MCF 10A (cell line): Measurements from ENCODE around the gene ZMAT1. TPM values are rescaled to one million over a fixed set of nuclear protein-coding genes. Genes with fewer than 3 reads are reported as not detected.

Source experiments
- BruUV-seq: library from RNA; stranded (reverse); fragments of 400-500 nt; replicated peaks from 2 replicates; lab custom pipeline; 2021; lab: Mats Ljungman, UMichigan
- CTCF ChIA-PET: fragments of 300-600 bp; sonication (Branson Sonifier 250); formaldehyde crosslinking; extraction: SDS; loops from one replicate; lab custom pipeline; 2021; ENCODE audit warnings: antibody characterized with exemption, inconsistent platforms; lab: Yijun Ruan, JAX
- POLR2A ChIA-PET: fragments of 300-600, 350-650 bp; sonication (Branson Sonifier 250); formaldehyde crosslinking; extraction: SDS; loops from one replicate; lab custom pipeline; 2020; ENCODE audit warnings: antibody characterized with exemption, inconsistent platforms; lab: Yijun Ruan, JAX
- DNase-seq: peaks from one replicate; pipeline ENCODE4 v3.0.0-alpha.2; 2018; ENCODE audit not compliant: unreplicated experiment
- H3K27ac Mint-ChIP-seq: one replicate; pipeline ENCODE4 v1.8.0; 2022; ENCODE audit warnings: mild to moderate bottlenecking, low read depth, mixed read lengths; ENCODE audit not compliant: unreplicated experiment
- H3K27me3 Mint-ChIP-seq: one replicate; pipeline ENCODE4 v1.8.0; 2022; ENCODE audit warnings: mixed read lengths; ENCODE audit not compliant: insufficient read depth, unreplicated experiment
- H3K36me3 Mint-ChIP-seq: one replicate; pipeline ENCODE4 v1.8.0; 2022; ENCODE audit warnings: mild to moderate bottlenecking, moderate library complexity, mixed read lengths; ENCODE audit not compliant: insufficient read depth, unreplicated experiment
- H3K4me1 Mint-ChIP-seq: one replicate; pipeline ENCODE4 v1.8.0; 2022; ENCODE audit warnings: mixed read lengths; ENCODE audit not compliant: insufficient read depth, unreplicated experiment
- H3K4me3 Mint-ChIP-seq: one replicate; pipeline ENCODE4 v1.8.0; 2022; ENCODE audit warnings: mild to moderate bottlenecking, moderate library complexity, mixed read lengths; ENCODE audit not compliant: unreplicated experiment
- H3K9me3 Mint-ChIP-seq: one replicate; pipeline ENCODE4 v1.8.0; 2022; ENCODE audit warnings: mixed read lengths; ENCODE audit not compliant: unreplicated experiment
- intact Hi-C: fragments of 100-400 bp; cut with micrococcal nuclease; formaldehyde crosslinking; loops from 2 replicates; pipeline ENCODE4 v1.14.1; 2022
- total RNA-seq: library from RNA; stranded (reverse); gene quantifications from 2 replicates; pipeline ENCODE4 v1.2.3, GENCODE V29; 2022
- TF ChIP-seq, protein P1 (sequence below): fragments of 200-600 bp; IDR thresholded peaks from one replicate; pipeline ENCODE4 v1.8.0; 2022; ENCODE audit warnings: antibody characterized with exemption, mild to moderate bottlenecking; ENCODE audit not compliant: unreplicated experiment

The ZMAT1 gene
- total RNA-seq, 1 experiment from 2014 or later, result not detected

GRCh38 chrX:101906136-101906796, 25.6 kb downstream of the ZMAT1 start:
- ChIA-PET CTCF (interaction anchor here (0.6 kb wide), 3 partner anchors 22 to 1938 kb away, joined by 3 to 5 read pairs (median 3); no protein-coding TSS in a partner anchor), POLR2A (no interaction called here)
- Mint-ChIP-seq H3K36me3 (no peaks in the 10 kb centered on the region), H3K4me3 (no peak overlapping the region), H3K9me3 (peaks cover 19% of the 10 kb centered on the region), H3K27me3 (peaks cover 11% of the 10 kb centered on the region), H3K27ac (no peak overlapping the region), H3K4me1 (no peaks in the 10 kb centered on the region)
- no TSS peak for BruUV-seq
- TF ChIP-seq, protein P1, sequence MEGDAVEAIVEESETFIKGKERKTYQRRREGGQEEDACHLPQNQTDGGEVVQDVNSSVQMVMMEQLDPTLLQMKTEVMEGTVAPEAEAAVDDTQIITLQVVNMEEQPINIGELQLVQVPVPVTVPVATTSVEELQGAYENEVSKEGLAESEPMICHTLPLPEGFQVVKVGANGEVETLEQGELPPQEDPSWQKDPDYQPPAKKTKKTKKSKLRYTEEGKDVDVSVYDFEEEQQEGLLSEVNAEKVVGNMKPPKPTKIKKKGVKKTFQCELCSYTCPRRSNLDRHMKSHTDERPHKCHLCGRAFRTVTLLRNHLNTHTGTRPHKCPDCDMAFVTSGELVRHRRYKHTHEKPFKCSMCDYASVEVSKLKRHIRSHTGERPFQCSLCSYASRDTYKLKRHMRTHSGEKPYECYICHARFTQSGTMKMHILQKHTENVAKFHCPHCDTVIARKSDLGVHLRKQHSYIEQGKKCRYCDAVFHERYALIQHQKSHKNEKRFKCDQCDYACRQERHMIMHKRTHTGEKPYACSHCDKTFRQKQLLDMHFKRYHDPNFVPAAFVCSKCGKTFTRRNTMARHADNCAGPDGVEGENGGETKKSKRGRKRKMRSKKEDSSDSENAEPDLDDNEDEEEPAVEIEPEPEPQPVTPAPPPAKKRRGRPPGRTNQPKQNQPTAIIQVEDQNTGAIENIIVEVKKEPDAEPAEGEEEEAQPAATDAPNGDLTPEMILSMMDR, result no peak
- peak; percentile 5 for DNase-seq
- intact Hi-C loops, result no loop called here

DNA sequence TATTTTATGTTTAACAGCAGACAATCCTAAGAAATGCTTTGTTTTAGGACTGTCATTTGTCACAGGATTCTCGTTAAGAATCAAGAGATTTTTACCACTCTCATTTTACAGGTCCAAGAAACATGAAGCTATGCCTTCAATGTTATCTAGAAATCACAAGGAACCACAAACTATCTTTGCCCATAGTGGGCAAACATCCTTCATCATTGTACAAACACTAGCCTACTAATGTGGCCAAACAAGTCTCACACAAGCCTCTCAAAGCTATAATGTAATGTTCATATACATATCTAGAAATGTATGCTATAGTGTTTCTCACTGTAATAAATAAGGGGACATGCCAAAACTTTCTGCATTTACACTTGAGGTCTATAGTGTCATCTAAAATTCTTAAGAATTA, 26.8 kb downstream of the ZMAT1 start:
- TF ChIP-seq, protein P1, result no peak
- H3K4me1 Mint-ChIP-seq, result no peaks in the 10 kb centered on the region
- H3K9me3 Mint-ChIP-seq, result peaks cover 6% of the 10 kb centered on the region
- POLR2A ChIA-PET, result no interaction called here
- BruUV-seq, result no TSS peak
- H3K27me3 Mint-ChIP-seq, result no peaks in the 10 kb centered on the region
- DNase-seq, result no peak
- intact Hi-C loops, result no loop called here
- no peak overlapping the region for H3K27ac Mint-ChIP-seq
- H3K4me3 Mint-ChIP-seq, result no peak overlapping the region
- no peaks in the 10 kb centered on the region for H3K36me3 Mint-ChIP-seq
- CTCF ChIA-PET, result no interaction called here

Other genes with a start within 250 kb of the ZMAT1 start
- not detected in 2 replicates for gene TCEAL2, start 193.7 kb upstream of the ZMAT1 start, total RNA-seq
- not detected in 2 replicates for gene TCEAL6, start 210.5 kb upstream of the ZMAT1 start, total RNA-seq
- not detected in 2 replicates for gene BEX5, start 223.9 kb upstream of the ZMAT1 start, total RNA-seq